ENCODE measurements around the gene PDE3A.
"Not testable (repeated sequence)": the region's sequence is repeated elsewhere in the genome, so short reads cannot be mapped to it uniquely, and the experiment has no call there.

Gene PDE3A

GRCh38 chr12:20374795-20375194 is 6.5 kb downstream of the PDE3A start:
- no peak for DNase-seq (ENCODE audit: low spot score)

- DNase-seq (ENCODE audit: low spot score): no peak
Observed at GRCh38 chr12:20375560-20375959, 7.2 kb downstream of the PDE3A start.

GRCh38 chr12:20376984-20377383 is 8.6 kb downstream of the PDE3A start:
- DNase-seq (ENCODE audit: low spot score): no peak

GRCh38 chr12:20377750-20378149 is 9.4 kb downstream of the PDE3A start:
- DNase-seq (ENCODE audit: low spot score): no peak

- no peak for DNase-seq (ENCODE audit: low spot score)
Observed at GRCh38 chr12:20382117-20382516, 13.8 kb downstream of the PDE3A start.

- DNase-seq (ENCODE audit: low spot score): no peak
Observed at GRCh38 chr12:20383612-20384011, 15.3 kb downstream of the PDE3A start.

- not testable (repeated sequence) for DNase-seq (ENCODE audit: low spot score)
Observed at GRCh38 chr12:20384836-20385235, 16.5 kb downstream of the PDE3A start.

- DNase-seq (ENCODE audit: low spot score): no peak
Observed at GRCh38 chr12:20390846-20391245, 22.5 kb downstream of the PDE3A start.

- no peak for DNase-seq (ENCODE audit: low spot score)
Observed at GRCh38 chr12:20392339-20392738, 24.0 kb downstream of the PDE3A start.

GRCh38 chr12:20393707-20394106 is 25.4 kb downstream of the PDE3A start:
- DNase-seq (ENCODE audit: low spot score): no peak

GRCh38 chr12:20395791-20396550 is 27.6 kb downstream of the PDE3A start:
- DNase-seq (ENCODE audit: low spot score): no peak

- no peak for DNase-seq (ENCODE audit: low spot score)
Observed at GRCh38 chr12:20398686-20399085, 30.3 kb downstream of the PDE3A start.

GRCh38 chr12:20400003-20400402 is 31.7 kb downstream of the PDE3A start:
- DNase-seq (ENCODE audit: low spot score): no peak

- DNase-seq (ENCODE audit: low spot score): no peak
Observed at GRCh38 chr12:20403230-20403629, 34.9 kb downstream of the PDE3A start.

- no peak for DNase-seq (ENCODE audit: low spot score)
Observed at GRCh38 chr12:20404576-20405346, 36.4 kb downstream of the PDE3A start.

- peak; percentile 3 for DNase-seq (ENCODE audit: low spot score)
Observed at GRCh38 chr12:20409607-20410377, 41.5 kb downstream of the PDE3A start.

GRCh38 chr12:20410734-20411133 is 42.4 kb downstream of the PDE3A start:
- DNase-seq (ENCODE audit: low spot score): no peak

GRCh38 chr12:20411345-20411744 is 43.0 kb downstream of the PDE3A start:
- no peak for DNase-seq (ENCODE audit: low spot score)

- DNase-seq (ENCODE audit: low spot score): peak; percentile 5
Observed at GRCh38 chr12:20415028-20415427, 46.7 kb downstream of the PDE3A start.

GRCh38 chr12:20415641-20416040 is 47.3 kb downstream of the PDE3A start:
- DNase-seq (ENCODE audit: low spot score): no peak

GRCh38 chr12:20420557-20420956 is 52.2 kb downstream of the PDE3A start:
- no peak for DNase-seq (ENCODE audit: low spot score)

GRCh38 chr12:20421421-20421820 is 53.1 kb downstream of the PDE3A start:
- no peak for DNase-seq (ENCODE audit: low spot score)

- DNase-seq (ENCODE audit: low spot score): no peak
Observed at GRCh38 chr12:20423557-20423956, 55.2 kb downstream of the PDE3A start.

All from GM03348 (cell line).